Renal pelvis (tissue), 4 donors: ENCODE data around the gene ZNF624. TPM values are rescaled to one million over a fixed set of nuclear protein-coding genes. Genes with fewer than 3 reads are reported as not detected.

Source experiments
- DNase-seq: peaks from one replicate; pipeline ENCODE4 v3.0.0-alpha.2; 2013
- polyA plus RNA-seq, 3 donors: library from polyadenylated mRNA; unstranded; fragments of 120-200 nt; gene quantifications; one replicate each; pipeline ENCODE4 v1.2.1, GENCODE V29; 2013; ENCODE audit not compliant: insufficient read length in 3 of 3

Gene ZNF624
- polyA plus RNA-seq, 3 donors, result 10.3 to 11.2 (median 11.0) TPM

- no peak for DNase-seq
Observed at GRCh38 chr17:16622540-16623277, 30.9 kb downstream of the ZNF624 start.

DNA sequence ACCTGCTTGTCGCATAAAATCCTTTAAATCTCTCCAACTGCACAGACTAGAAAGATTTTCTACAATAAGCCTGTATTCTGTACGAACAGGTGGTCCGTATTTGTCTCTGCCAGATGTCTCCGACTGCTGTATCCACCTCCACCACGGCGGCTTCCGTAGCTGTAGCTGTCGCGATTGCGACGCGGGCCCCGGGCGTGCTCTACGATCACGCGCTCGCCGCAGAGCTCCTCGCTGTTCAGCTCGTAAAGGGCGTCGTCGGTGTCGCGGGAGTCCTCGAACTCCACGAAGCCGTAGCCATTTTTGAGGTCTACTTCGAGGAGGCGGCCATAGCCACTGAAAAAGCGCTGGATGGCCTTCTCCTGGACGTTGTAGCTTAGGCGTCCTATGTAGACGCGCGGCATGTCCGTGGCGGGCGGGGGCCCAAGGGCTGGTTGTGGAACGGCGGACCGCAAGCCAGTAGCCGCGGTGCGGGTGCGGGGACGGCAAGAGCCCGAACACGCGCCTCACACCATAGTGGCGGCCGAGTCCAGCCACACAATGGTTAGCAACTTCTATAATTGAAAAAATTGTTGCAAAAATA is 36.1 kb downstream of the ZNF624 start:
- no peak for DNase-seq

GRCh38 chr17:16599537-16599936 is 54.1 kb downstream of the ZNF624 start:
- no peak for DNase-seq

- DNase-seq, result no peak
Observed at GRCh38 chr17:16593356-16594102, 60.1 kb downstream of the ZNF624 start.

- peak; percentile 88 for DNase-seq
Observed at GRCh38 chr17:16589097-16589969, 64.3 kb downstream of the ZNF624 start.

- DNase-seq, result no peak
Observed at GRCh38 chr17:16585796-16586195, 67.9 kb downstream of the ZNF624 start.

DNA sequence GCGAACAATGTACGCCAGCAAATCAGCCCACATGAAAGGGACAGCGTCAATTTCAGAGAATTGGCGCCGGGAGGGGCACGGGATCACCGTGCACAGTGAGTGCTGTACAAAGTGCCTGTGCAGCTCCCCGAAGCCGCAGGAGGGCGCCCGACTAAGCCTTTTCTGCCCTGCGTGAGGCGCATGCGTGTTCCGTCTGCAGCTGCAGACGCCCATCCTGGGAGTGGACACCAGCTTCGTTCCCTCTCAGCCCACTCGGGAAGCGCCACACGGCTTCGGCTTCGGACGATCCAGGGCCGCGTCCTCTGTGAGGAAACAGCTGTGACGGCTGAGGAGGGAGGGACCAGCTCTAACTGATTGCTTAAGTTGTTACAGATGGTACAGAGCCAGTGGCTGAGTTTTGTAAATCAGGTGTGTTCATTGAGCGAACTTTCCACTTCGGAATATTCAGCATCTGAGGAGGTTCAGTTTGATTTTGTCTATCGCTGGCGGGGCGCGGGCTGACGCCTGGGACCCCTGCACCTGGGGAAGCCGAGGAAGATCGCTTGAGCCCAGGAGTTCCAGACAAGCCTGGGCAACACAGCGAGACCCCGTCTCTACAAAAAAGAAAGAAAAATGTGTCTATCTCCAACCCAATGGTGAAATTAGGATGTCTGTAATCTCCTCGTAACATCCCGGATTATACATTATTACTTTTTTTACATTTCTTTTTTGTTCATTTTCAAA is 69.2 kb downstream of the ZNF624 start:
- peak; percentile 89 for DNase-seq

DNA sequence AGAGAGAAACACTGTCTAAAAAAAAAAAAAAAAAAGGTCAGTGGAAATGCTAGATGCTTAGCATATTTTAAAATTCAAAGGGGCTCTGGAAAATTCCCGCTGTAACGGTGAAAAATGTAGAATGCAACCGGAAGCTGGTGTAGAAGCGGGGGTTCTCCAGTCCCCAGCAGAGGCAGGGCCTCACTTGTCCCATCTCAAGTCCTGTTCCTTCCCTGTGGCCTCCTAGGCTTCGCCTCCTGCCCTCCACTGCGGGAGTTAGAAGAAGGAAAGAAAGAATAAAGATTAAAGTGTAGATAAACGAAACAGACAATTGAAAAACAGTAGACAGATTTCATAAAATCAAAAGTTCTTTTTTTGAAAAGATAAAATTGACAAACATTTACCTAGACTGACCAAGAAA is 69.9 kb downstream of the ZNF624 start:
- no peak for DNase-seq

DNA sequence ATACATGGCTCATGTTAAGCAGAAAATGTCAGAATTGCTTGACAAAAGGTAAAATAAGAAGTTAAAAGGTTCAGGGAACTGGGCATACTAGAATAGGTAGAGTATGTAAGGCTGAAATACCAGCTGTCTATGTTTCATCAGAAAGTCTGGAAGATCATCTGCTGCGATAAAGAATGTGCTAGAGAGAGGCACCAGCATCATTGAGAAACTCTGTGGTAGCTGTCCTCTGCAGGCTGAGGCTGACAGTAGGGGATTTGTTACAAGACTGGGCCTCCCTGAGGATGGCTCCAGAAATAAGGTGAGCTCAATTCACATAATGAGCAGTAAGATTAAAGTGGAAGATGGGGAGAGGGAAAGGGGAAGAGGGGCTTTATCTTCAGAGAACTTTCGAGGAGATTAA is 80.2 kb downstream of the ZNF624 start:
- no peak for DNase-seq

Other genes starting within 250 kb of the ZNF624 start
- 1 to 10 TPM; 1.7 to 3.2 (median 2.2) TPM for gene TRPV2, start 238.3 kb downstream of the ZNF624 start, polyA plus RNA-seq
- 1 to 10 TPM; 4.6 to 5.6 (median 5.0) TPM for gene LRRC75A, start 161.7 kb downstream of the ZNF624 start, polyA plus RNA-seq
- 10 to 100 TPM in 1 of 3 donors, 1 to 10 TPM in 2; 9.2 to 10.2 (median 9.4) TPM for gene ZNF287, start 84.6 kb downstream of the ZNF624 start, polyA plus RNA-seq
- 1 to 10 TPM in 2 of 3 donors, under 1 TPM in 1; 0.79 to 9.3 (median 5.2) TPM for gene CCDC144A, start 36.4 kb upstream of the ZNF624 start, polyA plus RNA-seq